ENCODE data around the gene ZNF626. TPM values are rescaled to one million over a fixed set of nuclear protein-coding genes. Genes with fewer than 3 reads are reported as not detected.

The ZNF626 gene
- total RNA-seq, 1 donor from 2014 or later: 20.6 TPM

DNA sequence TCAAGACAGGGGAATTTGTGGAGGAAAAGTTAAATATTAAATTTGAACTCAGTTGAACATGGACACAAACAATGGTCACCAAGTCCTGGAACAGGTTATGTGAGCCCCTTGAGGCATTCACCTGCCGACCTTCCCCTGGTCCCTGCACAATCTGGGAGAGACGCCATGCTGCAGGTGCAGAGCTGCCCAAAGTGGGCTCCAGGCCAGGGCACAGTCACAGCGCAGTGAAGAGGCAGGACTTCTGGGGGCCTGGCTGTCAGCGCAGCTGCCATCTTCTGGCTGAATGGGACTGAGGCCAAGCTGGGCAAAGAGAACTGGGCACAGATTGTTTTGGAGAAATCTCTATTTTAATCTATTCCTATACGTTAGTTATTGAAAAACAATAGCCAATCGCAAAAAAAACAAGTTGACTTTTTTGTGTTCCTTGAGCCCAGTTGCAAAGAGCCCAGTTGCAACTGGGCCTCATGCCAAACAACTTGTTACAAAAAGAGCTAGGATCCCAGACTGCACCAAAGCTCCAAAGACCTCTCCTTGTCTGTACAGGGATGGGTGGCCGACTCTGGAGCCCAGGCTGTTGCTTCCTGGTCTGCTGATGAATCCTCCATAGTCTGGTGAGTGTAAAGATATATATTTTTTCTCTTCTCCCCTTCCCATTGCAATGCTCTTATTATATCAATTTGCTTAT is 1.2 kb upstream of the ZNF626 start:
- FAIRE-seq (no peak), DNase-seq (ENCODE audit: low read depth) (no peak)
- no peak overlapping the region for H3K27ac Mint-ChIP-seq (ENCODE audit: unreplicated experiment)
- Histone ChIP-seq H3K27ac (ENCODE audit: low read depth, low read length) (no peak overlapping the region), H4K20me1 (ENCODE audit: insufficient read depth, low read length) (peaks cover 3% of the 10 kb centered on the region), H3K9me3 (ENCODE audit: insufficient read depth, low read depth, low read length) (peaks cover 9% of the 10 kb centered on the region), H3K4me1 (ENCODE audit: insufficient read depth, low read length) (no peaks in the 10 kb centered on the region), H3K4me2 (ENCODE audit: low read length) (no peak overlapping the region), H3K36me3 (ENCODE audit: insufficient read depth, low read length) (peaks cover 6% of the 10 kb centered on the region), H3K27me3 (ENCODE audit: insufficient read depth, low read length) (no peaks in the 10 kb centered on the region), H3K4me3 (ENCODE audit: insufficient read depth, low read depth, low read length) (no peak overlapping the region), H3K79me2 (ENCODE audit: insufficient read depth, low read length) (peaks cover 33% of the 10 kb centered on the region), H3K9ac (ENCODE audit: low read length) (no peak overlapping the region), H2AFZ (ENCODE audit: low read depth, low read length) (no peak overlapping the region)
- no peaks in the 10 kb centered on the region for H3K27me3 Mint-ChIP-seq (ENCODE audit: low read depth, unreplicated experiment)
- no peak overlapping the region for H3K4me3 Mint-ChIP-seq (ENCODE audit: unreplicated experiment)
- H3K4me1 Mint-ChIP-seq (ENCODE audit: low read depth, unreplicated experiment): peaks cover 10% of the 10 kb centered on the region
- TF ChIP-seq, protein P1, sequence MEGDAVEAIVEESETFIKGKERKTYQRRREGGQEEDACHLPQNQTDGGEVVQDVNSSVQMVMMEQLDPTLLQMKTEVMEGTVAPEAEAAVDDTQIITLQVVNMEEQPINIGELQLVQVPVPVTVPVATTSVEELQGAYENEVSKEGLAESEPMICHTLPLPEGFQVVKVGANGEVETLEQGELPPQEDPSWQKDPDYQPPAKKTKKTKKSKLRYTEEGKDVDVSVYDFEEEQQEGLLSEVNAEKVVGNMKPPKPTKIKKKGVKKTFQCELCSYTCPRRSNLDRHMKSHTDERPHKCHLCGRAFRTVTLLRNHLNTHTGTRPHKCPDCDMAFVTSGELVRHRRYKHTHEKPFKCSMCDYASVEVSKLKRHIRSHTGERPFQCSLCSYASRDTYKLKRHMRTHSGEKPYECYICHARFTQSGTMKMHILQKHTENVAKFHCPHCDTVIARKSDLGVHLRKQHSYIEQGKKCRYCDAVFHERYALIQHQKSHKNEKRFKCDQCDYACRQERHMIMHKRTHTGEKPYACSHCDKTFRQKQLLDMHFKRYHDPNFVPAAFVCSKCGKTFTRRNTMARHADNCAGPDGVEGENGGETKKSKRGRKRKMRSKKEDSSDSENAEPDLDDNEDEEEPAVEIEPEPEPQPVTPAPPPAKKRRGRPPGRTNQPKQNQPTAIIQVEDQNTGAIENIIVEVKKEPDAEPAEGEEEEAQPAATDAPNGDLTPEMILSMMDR (IDR thresholded peaks at IDR 0.05; ENCODE audit: insufficient read depth, low read depth, low read length): no peak
- TF ChIP-seq EZH2 (IDR thresholded peaks at IDR 0.05; ENCODE audit: insufficient read depth, low read length): no peak
- peaks cover 19% of the 10 kb centered on the region for H3K9me3 Mint-ChIP-seq (ENCODE audit: unreplicated experiment)
- H3K36me3 Mint-ChIP-seq (ENCODE audit: low read depth, unreplicated experiment): peaks cover 22% of the 10 kb centered on the region

- Histone ChIP-seq H3K27ac (ENCODE audit: low read depth, low read length) (peak overlapping the region; percentile 80), H2AFZ (ENCODE audit: low read depth, low read length) (peak overlapping the region; percentile 98), H3K4me2 (ENCODE audit: low read length) (peak overlapping the region; percentile 88), H3K27me3 (ENCODE audit: insufficient read depth, low read length) (no peaks in the 10 kb centered on the region), H4K20me1 (ENCODE audit: insufficient read depth, low read length) (peaks cover 3% of the 10 kb centered on the region), H3K9ac (ENCODE audit: low read length) (peak overlapping the region; percentile 94), H3K79me2 (ENCODE audit: insufficient read depth, low read length) (peaks cover 51% of the 10 kb centered on the region), H3K4me3 (ENCODE audit: insufficient read depth, low read depth, low read length) (peak overlapping the region; percentile 86), H3K36me3 (ENCODE audit: insufficient read depth, low read length) (peaks cover 6% of the 10 kb centered on the region), H3K9me3 (ENCODE audit: insufficient read depth, low read depth, low read length) (peaks cover 9% of the 10 kb centered on the region), H3K4me1 (ENCODE audit: insufficient read depth, low read length) (no peaks in the 10 kb centered on the region)
- TF ChIP-seq EZH2 (IDR thresholded peaks at IDR 0.05; ENCODE audit: insufficient read depth, low read length): no peak
- TF ChIP-seq, protein P1 (IDR thresholded peaks at IDR 0.05; ENCODE audit: insufficient read depth, low read depth, low read length): no peak
- H3K27ac Mint-ChIP-seq (ENCODE audit: unreplicated experiment): peak overlapping the region; percentile 98
- peaks cover 19% of the 10 kb centered on the region for H3K9me3 Mint-ChIP-seq (ENCODE audit: unreplicated experiment)
- H3K4me1 Mint-ChIP-seq (ENCODE audit: low read depth, unreplicated experiment): peaks cover 10% of the 10 kb centered on the region
- peak overlapping the region; percentile 97 for H3K4me3 Mint-ChIP-seq (ENCODE audit: unreplicated experiment)
- no peak for FAIRE-seq
- DNase-seq (ENCODE audit: low read depth): peak; percentile 19
- no peaks in the 10 kb centered on the region for H3K27me3 Mint-ChIP-seq (ENCODE audit: low read depth, unreplicated experiment)
- peaks cover 34% of the 10 kb centered on the region for H3K36me3 Mint-ChIP-seq (ENCODE audit: low read depth, unreplicated experiment)
Measured at GRCh38 chr19:20660473-20661140, 764 bp downstream of the ZNF626 start.

DNA sequence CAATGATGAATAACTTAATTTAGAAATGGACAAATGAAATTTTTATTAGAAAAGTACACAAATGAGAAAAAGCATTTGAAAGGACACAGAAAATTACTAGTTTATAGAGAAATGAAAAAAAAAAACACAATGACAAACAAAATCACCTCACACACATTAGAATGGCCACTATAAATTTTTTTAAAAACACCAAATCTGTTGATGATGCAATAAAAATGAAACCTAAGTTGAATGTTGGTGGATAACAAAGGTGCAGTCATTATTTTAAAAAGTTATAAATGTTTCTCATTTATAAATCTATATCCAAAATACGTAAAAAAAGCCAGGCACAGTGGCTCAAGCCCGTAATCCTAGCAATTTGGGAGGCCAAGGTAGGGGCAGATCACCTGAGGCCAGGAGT is 20.8 kb downstream of the ZNF626 start:
- H2AFZ ChIP-seq (ENCODE audit: low read depth, low read length): no peak overlapping the region
- no peaks in the 10 kb centered on the region for H4K20me1 ChIP-seq (ENCODE audit: insufficient read depth, low read length)
- DNase-seq (ENCODE audit: low read depth) (no peak), FAIRE-seq (no peak)
- H3K4me2 ChIP-seq (ENCODE audit: low read length): no peak overlapping the region
- peaks cover 69% of the 10 kb centered on the region for H3K36me3 Mint-ChIP-seq (ENCODE audit: low read depth, unreplicated experiment)
- no peak overlapping the region for H3K27ac ChIP-seq (ENCODE audit: low read depth, low read length)
- no peaks in the 10 kb centered on the region for H3K79me2 ChIP-seq (ENCODE audit: insufficient read depth, low read length)
- no peaks in the 10 kb centered on the region for H3K4me1 Mint-ChIP-seq (ENCODE audit: low read depth, unreplicated experiment)
- H3K9ac ChIP-seq (ENCODE audit: low read length): no peak overlapping the region
- H3K4me1 ChIP-seq (ENCODE audit: insufficient read depth, low read length): no peaks in the 10 kb centered on the region
- no peak overlapping the region for H3K4me3 ChIP-seq (ENCODE audit: insufficient read depth, low read depth, low read length)
- no peak overlapping the region for H3K4me3 Mint-ChIP-seq (ENCODE audit: unreplicated experiment)
- peaks cover 34% of the 10 kb centered on the region for H3K9me3 Mint-ChIP-seq (ENCODE audit: unreplicated experiment)
- H3K27ac Mint-ChIP-seq (ENCODE audit: unreplicated experiment): no peak overlapping the region
- TF ChIP-seq, protein P1 (IDR thresholded peaks at IDR 0.05; ENCODE audit: insufficient read depth, low read depth, low read length): no peak
- no peak for TF ChIP-seq EZH2 (IDR thresholded peaks at IDR 0.05; ENCODE audit: insufficient read depth, low read length)
- H3K27me3 Mint-ChIP-seq (ENCODE audit: low read depth, unreplicated experiment): no peaks in the 10 kb centered on the region
- H3K9me3 ChIP-seq (ENCODE audit: insufficient read depth, low read depth, low read length): peaks cover 24% of the 10 kb centered on the region
- no peaks in the 10 kb centered on the region for H3K27me3 ChIP-seq (ENCODE audit: insufficient read depth, low read length)
- peaks cover 27% of the 10 kb centered on the region for H3K36me3 ChIP-seq (ENCODE audit: insufficient read depth, low read length)
